ENCODE results near the gene TNNC2. TPM values are rescaled to one million over a fixed set of nuclear protein-coding genes. Genes with fewer than 3 reads are reported as not detected.

Gene TNNC2
- total RNA-seq: 0.66 TPM in 1 of 2 replicates, not detected in the other

DNA sequence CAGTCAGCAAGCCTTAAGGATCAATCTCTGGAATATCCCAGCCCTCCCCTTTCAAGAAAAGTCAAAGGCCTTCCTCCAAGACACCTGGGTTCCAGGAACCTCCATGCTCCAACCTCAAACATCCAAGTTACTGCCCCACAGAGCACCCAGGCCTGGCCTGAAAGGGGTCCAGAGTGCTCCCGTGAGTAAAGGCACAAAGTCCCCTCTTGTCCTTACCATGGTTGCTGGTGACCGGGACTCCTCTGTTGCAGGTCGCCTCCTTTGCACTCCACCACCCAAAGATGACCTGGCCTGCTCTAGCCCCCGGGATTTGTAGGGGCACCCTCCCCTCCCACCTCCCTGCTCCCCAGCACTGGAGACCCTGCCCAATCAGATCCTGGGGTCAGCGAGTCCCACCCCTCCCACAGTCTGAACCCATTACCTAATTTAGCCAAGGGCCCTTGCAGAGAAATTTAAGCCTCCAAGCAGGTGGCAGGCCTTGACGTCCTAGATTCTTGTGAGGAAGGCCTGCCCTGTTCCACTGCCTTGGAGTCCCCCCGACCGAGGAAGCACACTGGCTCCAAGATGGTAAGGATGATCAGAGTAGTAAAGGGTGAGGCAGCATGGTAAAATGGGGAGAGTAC is at the start of gene TNNC2:
Gene TNNC2, minus strand, starts transcription at position 283 of the 623 bp plus-strand sequence. Its CDS starts 64 bp downstream, at position 219.

DNA sequence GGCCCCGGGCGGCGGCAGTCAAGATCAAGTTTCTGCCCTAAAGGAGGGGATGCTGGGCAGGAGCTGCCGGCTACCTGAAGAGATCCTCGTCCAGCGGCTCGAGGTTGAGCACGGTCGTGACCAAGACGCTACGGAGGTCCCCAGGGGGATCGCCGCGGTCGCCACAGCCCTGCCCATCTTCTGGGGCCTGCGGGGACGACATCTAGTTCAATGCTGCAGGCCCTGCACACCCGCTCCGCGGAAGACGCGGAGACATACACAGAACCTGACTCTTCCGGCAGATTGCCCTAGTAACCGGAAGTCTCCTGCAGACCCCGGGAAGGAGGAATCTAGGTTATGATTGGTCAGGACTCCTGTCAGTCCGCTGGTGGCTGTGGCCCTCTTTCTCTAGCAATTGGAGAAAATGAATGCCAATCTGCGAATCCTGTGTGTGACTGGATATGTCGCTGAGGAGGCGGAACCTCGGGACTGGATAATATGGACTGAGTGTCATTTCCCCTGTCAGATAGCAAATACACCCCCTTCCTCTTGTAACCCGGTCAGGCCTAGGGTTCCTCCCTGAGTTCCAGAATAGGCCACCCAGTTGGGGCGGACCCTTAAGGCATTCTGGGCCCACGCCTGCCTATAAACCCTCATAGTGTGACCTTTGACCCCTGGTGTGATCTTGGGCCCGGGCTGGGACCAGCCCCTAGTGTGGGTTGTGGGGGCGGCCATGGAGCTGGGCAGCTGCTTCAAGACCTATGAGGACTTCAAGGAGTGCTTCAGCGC is 30.2 kb upstream of the TNNC2 start, which contains the start of the genes ACOT8 and ZSWIM3:
Gene ACOT8, minus strand, starts transcription at position 279 of the 768 bp plus-strand sequence. Its CDS starts 77 bp downstream, at position 202.
Gene ZSWIM3, plus strand, starts transcription at position 501 of the 768 bp plus-strand sequence. Its CDS starts 212 bp downstream, at position 713.

DNA sequence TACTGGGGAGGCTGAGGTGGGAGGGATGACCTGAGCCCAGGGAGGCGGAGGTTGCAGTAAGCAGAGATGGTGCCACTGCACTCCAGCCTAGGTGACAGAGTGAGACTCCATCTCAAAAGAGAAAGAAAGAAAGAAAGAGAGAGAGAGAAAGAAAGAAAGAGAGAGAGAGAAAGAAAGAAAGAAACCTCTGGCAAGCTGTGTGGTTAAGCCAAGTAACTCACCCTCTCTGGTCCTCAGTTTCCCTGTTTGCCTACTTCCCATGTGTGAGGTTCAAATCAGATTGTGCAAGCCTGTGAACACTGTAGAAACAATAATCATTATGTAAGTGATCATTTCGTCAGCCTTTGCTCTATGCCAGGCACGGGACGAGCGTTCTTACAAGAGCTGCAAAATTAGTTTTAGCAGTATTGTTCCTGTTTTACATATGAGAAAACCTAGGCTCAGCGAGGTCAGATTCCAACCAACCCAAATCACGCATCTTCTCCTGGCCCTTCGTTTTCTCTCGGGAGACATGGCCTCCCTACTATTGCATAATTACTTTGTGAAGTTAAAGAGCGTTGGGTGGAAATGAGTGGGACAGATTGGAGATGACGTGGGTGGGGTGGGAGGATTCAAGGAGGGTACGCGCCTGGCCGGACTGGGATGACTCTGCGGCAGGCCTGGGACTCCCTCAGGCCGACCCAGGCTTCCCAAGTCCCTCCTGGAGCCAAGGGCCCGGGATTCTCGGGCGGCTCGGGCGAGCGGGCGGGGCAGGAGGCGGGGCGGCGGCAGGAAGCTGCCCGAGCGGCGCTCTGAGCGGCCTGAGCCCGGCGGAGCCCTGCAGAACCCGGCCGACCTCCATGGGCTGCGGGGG is 6.1 kb upstream of the TNNC2 start, which contains the start of gene SNX21:
Gene SNX21, plus strand, starts transcription at position 770 of the 853 bp plus-strand sequence. CDS start 121 bp downstream, outside the sequence.

DNA sequence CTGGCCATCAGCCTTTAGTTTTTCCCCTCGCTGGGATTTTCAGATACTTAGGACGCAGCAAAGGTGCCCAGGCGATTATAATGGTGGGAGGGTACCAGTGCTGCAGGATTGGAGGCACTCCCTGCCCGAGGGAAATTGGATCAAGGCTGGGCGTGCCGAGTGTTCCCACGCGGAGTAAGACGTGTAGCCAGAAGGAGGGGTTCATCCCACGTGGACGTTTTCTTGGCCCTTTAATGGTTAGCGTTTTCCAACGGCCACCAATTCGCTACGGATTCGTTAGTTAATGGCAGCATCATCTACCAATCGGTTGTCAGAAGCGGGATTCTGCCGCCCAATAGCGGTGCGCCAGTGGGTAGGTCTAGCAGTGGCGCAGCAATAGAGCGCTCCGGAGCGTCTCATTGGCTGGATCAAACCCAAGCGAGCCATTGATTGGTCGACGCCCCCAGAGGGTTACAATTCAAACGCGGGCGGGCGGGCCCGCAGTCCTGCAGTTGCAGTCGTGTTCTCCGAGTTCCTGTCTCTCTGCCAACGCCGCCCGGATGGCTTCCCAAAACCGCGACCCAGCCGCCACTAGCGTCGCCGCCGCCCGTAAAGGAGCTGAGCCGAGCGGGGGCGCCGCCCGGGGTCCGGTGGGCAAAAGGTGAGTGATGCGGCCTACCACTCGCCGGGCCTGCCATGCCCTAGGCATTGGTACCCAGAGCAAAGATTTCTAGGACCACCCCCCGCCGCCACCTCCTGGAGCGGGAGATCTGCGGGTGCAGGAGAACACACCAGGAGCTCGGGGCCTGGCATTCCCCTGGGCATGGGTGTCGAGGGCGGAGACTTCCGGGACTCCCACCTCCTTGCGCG is 14.7 kb downstream of the TNNC2 start, which contains the start of gene UBE2C:
Gene UBE2C, plus strand, starts transcription at position 488 of the 849 bp plus-strand sequence. Its CDS starts 52 bp downstream, at position 540.

Small RNA genes lying within 50 kb of the gene (small RNA-seq; reads per million reads assigned to genes)
- 1.2 reads per million, percentile 53 among the genes with 10 or more reads in this experiment for gene RNU6ATAC38P (ENCODE audit: low replicate concordance)

Other genes starting within 250 kb of the TNNC2 start
- not detected in 2 replicates for gene WFDC8, start 248.0 kb downstream of the TNNC2 start, total RNA-seq
- not detected in 2 replicates for gene WFDC10A, start 197.6 kb downstream of the TNNC2 start, total RNA-seq
- gene WFDC9, start 196.0 kb downstream of the TNNC2 start, total RNA-seq: not detected in 2 replicates
- not detected in 2 replicates for gene WFDC11, start 157.1 kb downstream of the TNNC2 start, total RNA-seq
- gene WFDC13, start 125.3 kb downstream of the TNNC2 start, total RNA-seq: not detected in 2 replicates
- not detected in 2 replicates for gene WFDC10B, start 122.3 kb downstream of the TNNC2 start, total RNA-seq
- gene SPINT4, start 105.0 kb downstream of the TNNC2 start, total RNA-seq: not detected in 2 replicates
- 0.66 TPM in 1 of 2 replicates, not detected in the other for gene WFDC3, start 35.4 kb downstream of the TNNC2 start, total RNA-seq
- gene DNTTIP1, start 35.4 kb downstream of the TNNC2 start, total RNA-seq: 14.3 and 18.4 TPM in 2 replicates
- gene UBE2C, start 14.7 kb downstream of the TNNC2 start, total RNA-seq: 1.8 and 71.3 TPM in 2 replicates
- gene SNX21, start 6.5 kb upstream of the TNNC2 start, total RNA-seq: 51.2 and 79.3 TPM in 2 replicates
- gene ACOT8, start 30.1 kb upstream of the TNNC2 start, total RNA-seq: 34.9 and 44.6 TPM in 2 replicates
- 3.9 and 5.2 TPM in 2 replicates for gene ZSWIM3, start 30.3 kb upstream of the TNNC2 start, total RNA-seq
- gene ZSWIM1, start 53.9 kb upstream of the TNNC2 start, total RNA-seq: 8.1 and 14.0 TPM in 2 replicates
- gene SPATA25, start 60.3 kb upstream of the TNNC2 start, total RNA-seq: 1.6 and 3.3 TPM in 2 replicates
- gene NEURL2, start 63.9 kb upstream of the TNNC2 start, total RNA-seq: 3.6 and 11.8 TPM in 2 replicates
- gene CTSA, start 64.0 kb upstream of the TNNC2 start, total RNA-seq: 53.5 and 151 TPM in 2 replicates
- 14.6 and 77.5 TPM in 2 replicates for gene PLTP, start 84.8 kb upstream of the TNNC2 start, total RNA-seq
- gene PCIF1, start 107.4 kb upstream of the TNNC2 start, total RNA-seq: 14.0 and 15.8 TPM in 2 replicates
- gene ZNF335, start 144.9 kb upstream of the TNNC2 start, total RNA-seq: 16.9 and 32.6 TPM in 2 replicates
- gene MMP9, start 181.6 kb upstream of the TNNC2 start, total RNA-seq: 0.14 TPM in 1 of 2 replicates, not detected in the other
- under 0.01 TPM in 1 of 2 replicates, not detected in the other for gene SLC12A5, start 201.9 kb upstream of the TNNC2 start, total RNA-seq